ENCODE results near the gene LYRM7.

GRCh38 chr5:131209506-131210150, 38.9 kb downstream of the LYRM7 start:
- TF ChIP-seq, protein P1, sequence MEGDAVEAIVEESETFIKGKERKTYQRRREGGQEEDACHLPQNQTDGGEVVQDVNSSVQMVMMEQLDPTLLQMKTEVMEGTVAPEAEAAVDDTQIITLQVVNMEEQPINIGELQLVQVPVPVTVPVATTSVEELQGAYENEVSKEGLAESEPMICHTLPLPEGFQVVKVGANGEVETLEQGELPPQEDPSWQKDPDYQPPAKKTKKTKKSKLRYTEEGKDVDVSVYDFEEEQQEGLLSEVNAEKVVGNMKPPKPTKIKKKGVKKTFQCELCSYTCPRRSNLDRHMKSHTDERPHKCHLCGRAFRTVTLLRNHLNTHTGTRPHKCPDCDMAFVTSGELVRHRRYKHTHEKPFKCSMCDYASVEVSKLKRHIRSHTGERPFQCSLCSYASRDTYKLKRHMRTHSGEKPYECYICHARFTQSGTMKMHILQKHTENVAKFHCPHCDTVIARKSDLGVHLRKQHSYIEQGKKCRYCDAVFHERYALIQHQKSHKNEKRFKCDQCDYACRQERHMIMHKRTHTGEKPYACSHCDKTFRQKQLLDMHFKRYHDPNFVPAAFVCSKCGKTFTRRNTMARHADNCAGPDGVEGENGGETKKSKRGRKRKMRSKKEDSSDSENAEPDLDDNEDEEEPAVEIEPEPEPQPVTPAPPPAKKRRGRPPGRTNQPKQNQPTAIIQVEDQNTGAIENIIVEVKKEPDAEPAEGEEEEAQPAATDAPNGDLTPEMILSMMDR (IDR thresholded peaks at IDR 0.05), result no peak
- TF ChIP-seq POLR2AphosphoS5 (IDR thresholded peaks at IDR 0.05; ENCODE audit: low read depth, low read length), result no peak
- TF ChIP-seq SIN3A (IDR thresholded peaks at IDR 0.05; ENCODE audit: borderline replicate concordance, insufficient read depth, low read depth, low read length), result no peak
- TF ChIP-seq, protein P2, sequence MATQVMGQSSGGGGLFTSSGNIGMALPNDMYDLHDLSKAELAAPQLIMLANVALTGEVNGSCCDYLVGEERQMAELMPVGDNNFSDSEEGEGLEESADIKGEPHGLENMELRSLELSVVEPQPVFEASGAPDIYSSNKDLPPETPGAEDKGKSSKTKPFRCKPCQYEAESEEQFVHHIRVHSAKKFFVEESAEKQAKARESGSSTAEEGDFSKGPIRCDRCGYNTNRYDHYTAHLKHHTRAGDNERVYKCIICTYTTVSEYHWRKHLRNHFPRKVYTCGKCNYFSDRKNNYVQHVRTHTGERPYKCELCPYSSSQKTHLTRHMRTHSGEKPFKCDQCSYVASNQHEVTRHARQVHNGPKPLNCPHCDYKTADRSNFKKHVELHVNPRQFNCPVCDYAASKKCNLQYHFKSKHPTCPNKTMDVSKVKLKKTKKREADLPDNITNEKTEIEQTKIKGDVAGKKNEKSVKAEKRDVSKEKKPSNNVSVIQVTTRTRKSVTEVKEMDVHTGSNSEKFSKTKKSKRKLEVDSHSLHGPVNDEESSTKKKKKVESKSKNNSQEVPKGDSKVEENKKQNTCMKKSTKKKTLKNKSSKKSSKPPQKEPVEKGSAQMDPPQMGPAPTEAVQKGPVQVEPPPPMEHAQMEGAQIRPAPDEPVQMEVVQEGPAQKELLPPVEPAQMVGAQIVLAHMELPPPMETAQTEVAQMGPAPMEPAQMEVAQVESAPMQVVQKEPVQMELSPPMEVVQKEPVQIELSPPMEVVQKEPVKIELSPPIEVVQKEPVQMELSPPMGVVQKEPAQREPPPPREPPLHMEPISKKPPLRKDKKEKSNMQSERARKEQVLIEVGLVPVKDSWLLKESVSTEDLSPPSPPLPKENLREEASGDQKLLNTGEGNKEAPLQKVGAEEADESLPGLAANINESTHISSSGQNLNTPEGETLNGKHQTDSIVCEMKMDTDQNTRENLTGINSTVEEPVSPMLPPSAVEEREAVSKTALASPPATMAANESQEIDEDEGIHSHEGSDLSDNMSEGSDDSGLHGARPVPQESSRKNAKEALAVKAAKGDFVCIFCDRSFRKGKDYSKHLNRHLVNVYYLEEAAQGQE (IDR thresholded peaks at IDR 0.05; ENCODE audit: insufficient read depth in 1 of 2, low read depth in 2 of 2, low read length in 1 of 2), result no peak

Measured in Panc1 (cell line).